NCI-H1694 treated with DMSO at 0.1 percent for 48 hours (cell line): ENCODE results near the gene ZER1.

Experiments used
- DNase-seq: peaks from one replicate; lab custom pipeline; 2025; lab: John Stamatoyannopoulos, UW

ZER1 gene

GRCh38 chr9:128690684-128691034, 81.1 kb downstream of the ZER1 start:
- no peak for DNase-seq

GRCh38 chr9:128689820-128690683, 81.7 kb downstream of the ZER1 start:
- DNase-seq, result no peak

- DNase-seq, result no peak
Observed at GRCh38 chr9:128689293-128689774, 82.4 kb downstream of the ZER1 start.

GRCh38 chr9:128688501-128689292, 83.0 kb downstream of the ZER1 start, which contains the start of gene SET:
SET (plus strand) TSS chr9:128689222; CDS start chr9:128689583, 361 bp downstream.
- DNase-seq, result peak; percentile 78

- no peak for DNase-seq
Observed at GRCh38 chr9:128687453-128687852, 84.3 kb downstream of the ZER1 start.

- no peak for DNase-seq
Observed at GRCh38 chr9:128685636-128686489, 85.9 kb downstream of the ZER1 start.

- no peak for DNase-seq
Observed at GRCh38 chr9:128684325-128685199, 87.2 kb downstream of the ZER1 start.

GRCh38 chr9:128684065-128684324, 87.7 kb downstream of the ZER1 start:
- no peak for DNase-seq

GRCh38 chr9:128683340-128684064, 88.2 kb downstream of the ZER1 start:
- no peak for DNase-seq
